Measurements from ENCODE around the gene NOX3.

NOX3 gene

DNA sequence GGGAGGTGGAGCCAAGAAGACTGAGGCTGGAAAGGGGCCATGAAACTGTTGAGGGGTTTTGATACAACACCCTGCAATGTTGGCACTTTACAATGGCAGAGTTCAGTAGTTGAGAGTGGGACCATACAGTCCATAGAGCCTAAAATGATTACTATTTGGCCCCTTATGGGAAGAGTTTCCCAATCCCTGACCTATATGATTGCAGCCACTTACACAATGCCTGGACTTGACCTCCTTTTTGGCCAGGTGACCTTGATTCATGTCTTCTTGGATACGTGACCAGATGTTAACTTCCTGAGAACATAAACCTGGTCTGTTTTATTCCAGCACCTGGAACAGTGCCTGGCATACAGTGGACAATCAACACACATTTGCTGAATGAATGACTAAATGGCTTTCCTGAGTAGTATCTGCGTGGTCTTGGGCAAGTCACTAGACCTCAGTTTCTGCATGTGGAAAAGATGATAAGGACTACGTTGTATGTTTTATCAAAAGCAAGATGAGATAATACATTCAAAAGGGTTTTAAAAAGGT is 58.4 kb downstream of the NOX3 start:
- TF ChIP-seq, protein P1, sequence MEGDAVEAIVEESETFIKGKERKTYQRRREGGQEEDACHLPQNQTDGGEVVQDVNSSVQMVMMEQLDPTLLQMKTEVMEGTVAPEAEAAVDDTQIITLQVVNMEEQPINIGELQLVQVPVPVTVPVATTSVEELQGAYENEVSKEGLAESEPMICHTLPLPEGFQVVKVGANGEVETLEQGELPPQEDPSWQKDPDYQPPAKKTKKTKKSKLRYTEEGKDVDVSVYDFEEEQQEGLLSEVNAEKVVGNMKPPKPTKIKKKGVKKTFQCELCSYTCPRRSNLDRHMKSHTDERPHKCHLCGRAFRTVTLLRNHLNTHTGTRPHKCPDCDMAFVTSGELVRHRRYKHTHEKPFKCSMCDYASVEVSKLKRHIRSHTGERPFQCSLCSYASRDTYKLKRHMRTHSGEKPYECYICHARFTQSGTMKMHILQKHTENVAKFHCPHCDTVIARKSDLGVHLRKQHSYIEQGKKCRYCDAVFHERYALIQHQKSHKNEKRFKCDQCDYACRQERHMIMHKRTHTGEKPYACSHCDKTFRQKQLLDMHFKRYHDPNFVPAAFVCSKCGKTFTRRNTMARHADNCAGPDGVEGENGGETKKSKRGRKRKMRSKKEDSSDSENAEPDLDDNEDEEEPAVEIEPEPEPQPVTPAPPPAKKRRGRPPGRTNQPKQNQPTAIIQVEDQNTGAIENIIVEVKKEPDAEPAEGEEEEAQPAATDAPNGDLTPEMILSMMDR (IDR thresholded peaks at IDR 0.05; ENCODE audit: insufficient read depth, low read depth, low read length, missing control alignments), result no peak
- H3K4me3 ChIP-seq (ENCODE audit: low read depth, low read length), result no peak overlapping the region
- no peak for DNase-seq (ENCODE audit: low read depth)

DNA sequence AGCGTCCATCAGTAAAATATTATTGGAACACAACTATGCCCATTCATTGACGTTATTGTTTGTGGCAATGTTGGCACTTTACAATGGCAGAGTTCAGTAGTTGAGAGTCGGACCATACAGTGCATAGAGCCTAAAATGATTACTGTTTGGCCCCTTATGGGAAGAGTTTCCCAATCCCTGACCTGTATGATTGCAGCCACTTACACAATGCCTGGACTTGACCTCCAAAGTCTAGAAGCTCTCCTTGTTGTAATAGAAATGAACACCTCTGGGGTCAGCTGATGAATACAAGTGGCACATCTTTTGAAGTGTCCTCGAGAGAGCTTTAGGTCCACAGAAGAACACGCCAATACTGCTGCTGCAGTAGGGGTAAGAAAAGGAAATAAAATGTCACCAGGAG is 59.0 kb downstream of the NOX3 start:
- no peak for DNase-seq (ENCODE audit: low read depth)
- TF ChIP-seq, protein P1 (IDR thresholded peaks at IDR 0.05; ENCODE audit: insufficient read depth, low read depth, low read length, missing control alignments), result no peak
- no peak overlapping the region for H3K4me3 ChIP-seq (ENCODE audit: low read depth, low read length)

DNA sequence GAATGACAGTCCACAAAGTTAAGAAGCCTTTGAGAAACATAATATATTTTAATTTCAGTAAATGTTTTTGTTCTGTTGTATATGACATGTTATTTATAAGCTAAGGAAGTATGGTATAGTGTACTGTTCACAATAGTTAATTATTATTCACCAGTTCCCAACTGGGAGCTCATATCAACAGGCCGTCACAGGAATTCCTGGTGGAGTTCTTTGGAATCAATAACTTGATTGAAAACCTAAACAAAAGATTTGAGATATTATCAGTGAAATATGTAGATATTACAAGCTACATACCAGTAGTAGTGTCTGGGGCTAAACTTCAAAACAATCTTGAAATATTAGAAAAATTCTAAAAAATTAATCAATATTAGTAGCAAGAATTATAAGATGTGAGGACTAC is 60.3 kb downstream of the NOX3 start:
- TF ChIP-seq, protein P1 (IDR thresholded peaks at IDR 0.05; ENCODE audit: insufficient read depth, low read depth, low read length, missing control alignments), result no peak
- H3K4me3 ChIP-seq (ENCODE audit: low read depth, low read length), result no peak overlapping the region
- no peak for DNase-seq (ENCODE audit: low read depth)

DNA sequence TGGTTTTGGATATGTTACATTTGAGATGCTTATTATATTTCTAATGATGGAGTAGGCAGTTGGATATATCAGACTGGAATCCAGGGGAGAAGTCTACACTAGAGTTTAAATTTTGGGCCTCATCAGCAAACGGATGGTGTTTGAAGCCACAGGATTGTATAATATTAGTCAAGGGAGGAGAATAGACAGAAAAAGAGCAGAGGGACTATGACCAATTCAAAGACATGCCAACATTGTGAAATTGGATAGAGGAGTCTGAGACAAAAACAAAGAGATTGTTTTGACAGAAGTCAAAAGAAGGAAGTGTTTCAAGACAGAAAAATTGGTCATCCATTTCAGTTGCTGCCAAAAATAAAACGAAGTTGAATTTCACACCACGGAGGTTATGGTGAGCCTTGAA is 66.5 kb downstream of the NOX3 start:
- no peak for DNase-seq (ENCODE audit: low read depth)
- TF ChIP-seq, protein P1 (IDR thresholded peaks at IDR 0.05; ENCODE audit: insufficient read depth, low read depth, low read length, missing control alignments), result no peak
- H3K4me3 ChIP-seq (ENCODE audit: low read depth, low read length), result no peak overlapping the region

DNA sequence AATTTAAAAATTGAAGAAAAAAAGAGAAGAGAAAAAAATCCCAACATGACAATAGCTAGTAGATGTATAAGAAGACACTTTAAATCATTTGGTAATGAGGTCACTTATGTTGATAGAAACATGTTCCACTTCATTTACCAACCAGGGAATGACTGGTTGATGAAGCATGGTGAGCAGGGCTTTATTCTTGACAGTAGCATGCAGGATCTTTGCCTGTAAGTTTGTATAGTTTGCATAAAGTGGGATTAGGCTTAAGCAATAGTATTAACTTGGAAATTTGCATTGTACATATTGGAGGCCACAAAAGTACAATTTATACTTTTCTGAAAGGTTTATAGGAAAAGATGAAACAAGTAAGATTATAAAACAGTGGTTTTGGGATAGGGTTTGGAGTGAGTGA is 67.0 kb downstream of the NOX3 start:
- TF ChIP-seq, protein P1 (IDR thresholded peaks at IDR 0.05; ENCODE audit: insufficient read depth, low read depth, low read length, missing control alignments), result no peak
- DNase-seq (ENCODE audit: low read depth), result no peak
- H3K4me3 ChIP-seq (ENCODE audit: low read depth, low read length), result no peak overlapping the region

DNA sequence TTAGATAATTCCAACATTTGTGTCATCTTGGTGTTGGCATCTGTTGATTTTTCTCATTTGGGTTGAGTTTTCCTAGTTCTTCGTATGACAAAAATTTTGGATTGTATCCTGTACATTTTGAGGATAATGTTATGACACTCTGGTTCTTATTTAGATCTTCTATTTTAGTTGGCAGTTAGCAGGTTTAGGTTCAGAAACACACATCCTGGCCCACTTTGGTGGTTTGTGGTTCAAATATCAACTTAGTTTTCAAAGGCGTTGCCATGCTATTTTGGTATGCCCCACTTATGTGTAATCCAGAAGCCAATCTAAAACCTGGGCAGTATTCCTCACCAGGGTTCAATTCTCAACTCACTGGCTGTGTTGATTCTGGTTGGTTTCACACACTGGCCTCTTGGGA is 68.2 kb downstream of the NOX3 start:
- peak; percentile 25 for DNase-seq (ENCODE audit: low read depth)
- H3K4me3 ChIP-seq (ENCODE audit: low read depth, low read length), result no peak overlapping the region
- TF ChIP-seq, protein P1 (IDR thresholded peaks at IDR 0.05; ENCODE audit: insufficient read depth, low read depth, low read length, missing control alignments), result no peak

DNA sequence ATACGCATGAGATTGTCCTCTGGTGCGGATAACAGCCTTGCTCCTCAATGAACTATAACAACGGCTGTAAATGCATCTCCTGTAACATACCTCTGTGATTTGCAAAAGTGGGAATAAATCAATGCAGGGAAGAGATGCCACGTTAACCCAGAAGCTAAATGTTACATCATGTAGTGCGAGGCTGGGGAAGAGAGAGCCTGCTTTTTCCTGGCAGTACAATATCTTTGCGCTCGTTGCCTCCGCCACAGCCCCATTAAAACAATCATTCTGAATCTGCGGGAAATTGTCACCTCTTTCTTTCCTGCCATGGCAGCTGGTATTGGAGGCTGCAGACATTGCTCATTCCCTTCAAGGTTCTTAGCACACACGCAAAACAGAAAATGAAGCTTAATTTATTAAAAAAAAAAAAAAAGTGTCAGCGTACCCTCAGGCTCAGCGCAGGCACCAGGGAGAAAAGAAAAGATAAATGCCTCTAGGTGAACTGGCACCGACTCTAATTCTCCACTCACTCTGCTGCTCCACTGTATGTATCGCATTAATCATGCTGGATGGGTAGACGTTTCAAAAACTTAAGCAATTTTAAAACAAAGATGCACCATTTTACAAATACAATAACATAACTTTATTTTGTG is 71.2 kb downstream of the NOX3 start:
- TF ChIP-seq, protein P1 (IDR thresholded peaks at IDR 0.05; ENCODE audit: insufficient read depth, low read depth, low read length, missing control alignments), result no peak

More for the DNA sequence above, 71.2 kb downstream of the NOX3 start:
- no peak for DNase-seq (ENCODE audit: low read depth)
- H3K4me3 ChIP-seq (ENCODE audit: low read depth, low read length), result no peak overlapping the region

All from GM12865 (cell line).